Measurements from ENCODE around the gene DSC1.

DNA sequence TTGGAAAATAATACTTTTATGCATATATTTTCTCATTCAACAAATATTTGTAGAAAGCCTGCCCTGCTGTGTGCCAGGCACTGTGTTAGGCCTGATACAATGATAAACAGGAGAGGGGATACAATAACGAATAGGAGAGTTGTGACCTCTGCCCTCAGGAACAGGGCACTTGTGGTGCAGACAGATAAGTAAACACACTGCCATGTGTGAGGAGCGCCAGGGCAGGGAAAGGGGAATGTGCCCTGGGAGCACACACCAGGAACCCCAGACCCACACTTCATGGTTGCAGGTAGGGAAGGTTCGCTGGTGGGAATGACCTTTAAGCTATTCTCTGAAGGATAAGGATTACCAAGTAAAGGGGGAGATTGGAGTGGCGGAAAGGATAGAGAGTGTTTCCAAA, 42.2 kb upstream of the DSC1 start:
- TF ChIP-seq, protein P1, sequence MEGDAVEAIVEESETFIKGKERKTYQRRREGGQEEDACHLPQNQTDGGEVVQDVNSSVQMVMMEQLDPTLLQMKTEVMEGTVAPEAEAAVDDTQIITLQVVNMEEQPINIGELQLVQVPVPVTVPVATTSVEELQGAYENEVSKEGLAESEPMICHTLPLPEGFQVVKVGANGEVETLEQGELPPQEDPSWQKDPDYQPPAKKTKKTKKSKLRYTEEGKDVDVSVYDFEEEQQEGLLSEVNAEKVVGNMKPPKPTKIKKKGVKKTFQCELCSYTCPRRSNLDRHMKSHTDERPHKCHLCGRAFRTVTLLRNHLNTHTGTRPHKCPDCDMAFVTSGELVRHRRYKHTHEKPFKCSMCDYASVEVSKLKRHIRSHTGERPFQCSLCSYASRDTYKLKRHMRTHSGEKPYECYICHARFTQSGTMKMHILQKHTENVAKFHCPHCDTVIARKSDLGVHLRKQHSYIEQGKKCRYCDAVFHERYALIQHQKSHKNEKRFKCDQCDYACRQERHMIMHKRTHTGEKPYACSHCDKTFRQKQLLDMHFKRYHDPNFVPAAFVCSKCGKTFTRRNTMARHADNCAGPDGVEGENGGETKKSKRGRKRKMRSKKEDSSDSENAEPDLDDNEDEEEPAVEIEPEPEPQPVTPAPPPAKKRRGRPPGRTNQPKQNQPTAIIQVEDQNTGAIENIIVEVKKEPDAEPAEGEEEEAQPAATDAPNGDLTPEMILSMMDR (IDR thresholded peaks at IDR 0.05): no peak
- TF ChIP-seq POLR2AphosphoS5 (IDR thresholded peaks at IDR 0.05) (no peak), POLR2A (IDR thresholded peaks at IDR 0.05) (no peak), EP300 (IDR thresholded peaks at IDR 0.05) (no peak)

All from stomach (tissue), 4 donors.